HG02981 (cell line): ENCODE measurements around the gene MAP2K6.
A peak's percentile ranks its signal among the peaks of the same experiment; 100 is the strongest.

Source experiments
- ATAC-seq: cut with Tn5 transposase; IDR thresholded peaks from one replicate; pipeline ENCODE4 v1.9.1; 2021; ENCODE audit warnings: mild to moderate bottlenecking, moderate library complexity; ENCODE audit not compliant: unreplicated experiment

MAP2K6 gene

GRCh38 chr17:69486779-69487637 is 72.5 kb downstream of the MAP2K6 start:
- ATAC-seq: no peak

- no peak for ATAC-seq
Measured at GRCh38 chr17:69489313-69489712, 74.8 kb downstream of the MAP2K6 start.

GRCh38 chr17:69492410-69493071 is 78.0 kb downstream of the MAP2K6 start:
- no peak for ATAC-seq

- no peak for ATAC-seq
Measured at GRCh38 chr17:69495787-69496186, 81.3 kb downstream of the MAP2K6 start.

- no peak for ATAC-seq
Measured at GRCh38 chr17:69497161-69497560, 82.7 kb downstream of the MAP2K6 start.

GRCh38 chr17:69499318-69499717 is 84.8 kb downstream of the MAP2K6 start:
- ATAC-seq: no peak

GRCh38 chr17:69500911-69501429 is 86.5 kb downstream of the MAP2K6 start:
- no peak for ATAC-seq

- no peak for ATAC-seq
Measured at GRCh38 chr17:69501591-69502468, 87.3 kb downstream of the MAP2K6 start.

- ATAC-seq: peak; percentile 83
Measured at GRCh38 chr17:69503711-69504110, 89.2 kb downstream of the MAP2K6 start.

- ATAC-seq: no peak
Measured at GRCh38 chr17:69505740-69506139, 91.2 kb downstream of the MAP2K6 start.

- no peak for ATAC-seq
Measured at GRCh38 chr17:69506489-69506888, 92.0 kb downstream of the MAP2K6 start.

GRCh38 chr17:69508814-69509213 is 94.3 kb downstream of the MAP2K6 start:
- no peak for ATAC-seq

- no peak for ATAC-seq
Measured at GRCh38 chr17:69511250-69511649, 96.8 kb downstream of the MAP2K6 start.

GRCh38 chr17:69512946-69513345 is 98.4 kb downstream of the MAP2K6 start:
- no peak for ATAC-seq

- no peak for ATAC-seq
Measured at GRCh38 chr17:69516225-69516624, 101.7 kb downstream of the MAP2K6 start.

- peak; percentile 95 for ATAC-seq
Measured at GRCh38 chr17:69516911-69517310, 102.4 kb downstream of the MAP2K6 start.

GRCh38 chr17:69518951-69519350 is 104.5 kb downstream of the MAP2K6 start:
- ATAC-seq: no peak

- ATAC-seq: peak; percentile 69
Measured at GRCh38 chr17:69523244-69523861, 108.9 kb downstream of the MAP2K6 start.

- ATAC-seq: no peak
Measured at GRCh38 chr17:69524854-69525253, 110.4 kb downstream of the MAP2K6 start.
